Loucy (cell line): Measurements from ENCODE around the gene CD27.
"Not testable (repeated sequence)": the region's sequence is repeated elsewhere in the genome, so short reads cannot be mapped to it uniquely, and the experiment has no call there.

ENCODE experiments used
- EZH2phosphoT487 ChIP-seq: fragments of 200-600 bp; IDR thresholded peaks from 2 replicates; pipeline ENCODE4 v1.6.1; 2018; ENCODE audit warnings: antibody characterized with exemption, mild to moderate bottlenecking, moderate library complexity, borderline replicate concordance
- TF ChIP-seq, protein P1 (sequence below): fragments of 200-600 bp; sonication (generic); conservative IDR thresholded peaks from 2 replicates; pipeline ENCODE4 v1.5.1; 2014; ENCODE audit warnings: mild to moderate bottlenecking, antibody characterized with exemption, low read length

DNA sequence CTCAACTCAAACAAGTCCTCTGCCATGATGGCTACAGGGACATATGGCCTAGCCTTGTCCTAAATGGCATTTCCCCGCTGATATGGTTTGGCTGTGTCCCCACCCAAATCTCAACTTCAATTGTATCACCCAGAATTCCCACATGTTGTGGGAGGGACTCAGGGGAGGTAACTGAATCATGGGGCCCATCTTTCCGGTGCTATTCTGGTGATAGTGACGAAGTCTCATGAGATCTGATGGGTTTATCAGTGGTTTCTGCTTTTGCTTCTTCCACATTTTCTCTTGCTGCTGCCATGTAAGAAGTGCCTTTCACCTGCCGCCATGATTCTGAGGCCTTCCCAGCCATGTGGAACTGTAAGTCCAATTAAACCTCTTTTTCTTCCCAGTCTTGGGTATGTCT lies 22.0 kb downstream of the CD27 start:
- TF ChIP-seq, protein P1, sequence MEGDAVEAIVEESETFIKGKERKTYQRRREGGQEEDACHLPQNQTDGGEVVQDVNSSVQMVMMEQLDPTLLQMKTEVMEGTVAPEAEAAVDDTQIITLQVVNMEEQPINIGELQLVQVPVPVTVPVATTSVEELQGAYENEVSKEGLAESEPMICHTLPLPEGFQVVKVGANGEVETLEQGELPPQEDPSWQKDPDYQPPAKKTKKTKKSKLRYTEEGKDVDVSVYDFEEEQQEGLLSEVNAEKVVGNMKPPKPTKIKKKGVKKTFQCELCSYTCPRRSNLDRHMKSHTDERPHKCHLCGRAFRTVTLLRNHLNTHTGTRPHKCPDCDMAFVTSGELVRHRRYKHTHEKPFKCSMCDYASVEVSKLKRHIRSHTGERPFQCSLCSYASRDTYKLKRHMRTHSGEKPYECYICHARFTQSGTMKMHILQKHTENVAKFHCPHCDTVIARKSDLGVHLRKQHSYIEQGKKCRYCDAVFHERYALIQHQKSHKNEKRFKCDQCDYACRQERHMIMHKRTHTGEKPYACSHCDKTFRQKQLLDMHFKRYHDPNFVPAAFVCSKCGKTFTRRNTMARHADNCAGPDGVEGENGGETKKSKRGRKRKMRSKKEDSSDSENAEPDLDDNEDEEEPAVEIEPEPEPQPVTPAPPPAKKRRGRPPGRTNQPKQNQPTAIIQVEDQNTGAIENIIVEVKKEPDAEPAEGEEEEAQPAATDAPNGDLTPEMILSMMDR = not testable (repeated sequence)
- TF ChIP-seq EZH2phosphoT487 = not testable (repeated sequence)
